HepG2 (cell line): ENCODE data around the gene RAB34. TPM values are rescaled to one million over a fixed set of nuclear protein-coding genes. Genes with fewer than 3 reads are reported as not detected.

Experiments used
- ARID2 ChIP-seq: sonication (generic); formaldehyde crosslinking; IDR thresholded peaks from 2 replicates; pipeline ENCODE4 v1.8.1; 2022; ENCODE audit warnings: mild to moderate bottlenecking, missing genetic modification reagents, borderline replicate concordance
- GABPA ChIP-seq, 2 experiments: IDR thresholded peaks; 2 replicates each; pipeline ENCODE4 v1.6.1; 2011 to 2016; ENCODE audit warnings: low read depth in 2 of 2, low read length in 1 of 2, missing biosample characterization in 1 of 2, missing genetic modification characterization in 1 of 2
- MEF2D ChIP-seq: sonication (generic); formaldehyde crosslinking; IDR thresholded peaks from 2 replicates; pipeline ENCODE4 v1.5.1; 2020; ENCODE audit warnings: mild to moderate bottlenecking, missing genetic modification reagents
- NBN ChIP-seq: fragments of 450-650 bp; conservative IDR thresholded peaks from 2 replicates; pipeline ENCODE4 v1.6.1; 2017
- RAD21 ChIP-seq: fragments of 450-650 bp; formaldehyde crosslinking; IDR thresholded peaks from 2 replicates; pipeline ENCODE4 v1.5.0; 2020; ENCODE audit warnings: mild to moderate bottlenecking
- RFX5 ChIP-seq: IDR thresholded peaks from 2 replicates; pipeline ENCODE4 v1.6.1; 2011; ENCODE audit warnings: low read depth, low read length, improper control_type of control experiment
- TRIM24 ChIP-seq: sonication (generic); formaldehyde crosslinking; IDR thresholded peaks from 2 replicates; pipeline ENCODE4 v1.8.0; 2022; ENCODE audit warnings: mild to moderate bottlenecking, missing genetic modification reagents
- WIZ ChIP-seq: sonication (generic); formaldehyde crosslinking; IDR thresholded peaks from 2 replicates; pipeline ENCODE4 v1.5.1; 2020; ENCODE audit warnings: mild to moderate bottlenecking, missing genetic modification reagents
- ZBTB7A ChIP-seq: sonication (generic); formaldehyde crosslinking; IDR thresholded peaks from 2 replicates; pipeline ENCODE4 v1.8.0; 2022; ENCODE audit warnings: mild to moderate bottlenecking, missing genetic modification reagents
- ZNF124 ChIP-seq: sonication (generic); formaldehyde crosslinking; IDR thresholded peaks from 2 replicates; pipeline ENCODE4 v1.4.0; 2020; ENCODE audit warnings: missing genetic modification reagents
- ZNF207 ChIP-seq: fragments of 450-650 bp; IDR thresholded peaks from 2 replicates; pipeline ENCODE4 v1.6.1; 2016; ENCODE audit warnings: antibody characterized with exemption, borderline replicate concordance
- ZNF274 ChIP-seq: sonication (generic); formaldehyde crosslinking; IDR thresholded peaks from 2 replicates; pipeline ENCODE4 v1.5.1; 2020; ENCODE audit warnings: mild to moderate bottlenecking, missing genetic modification reagents
- ZNF451 ChIP-seq: sonication (generic); formaldehyde crosslinking; IDR thresholded peaks from 2 replicates; pipeline ENCODE4 v1.5.0; 2020; ENCODE audit warnings: mild to moderate bottlenecking, missing genetic modification reagents
- ZNF646 ChIP-seq: sonication (generic); formaldehyde crosslinking; IDR thresholded peaks from 2 replicates; pipeline ENCODE4 v1.9.0; 2021; ENCODE audit warnings: mild to moderate bottlenecking, missing genetic modification reagents
- polyA plus RNA-seq, 8 experiments: library from polyadenylated mRNA; depleted of rRNA in 3 of 8; stranded (reverse) in 7 of 8; unstranded in 1 of 8; fragments of >200 nt; fragmentation: Illumina TruSeq in 4 of 8; extraction: Trizol in 4 of 8; gene quantifications; 2 replicates each; pipeline versions ENCODE4 v1.2.1 to v1.2.3, GENCODE V29; 2011 to 2016; ENCODE audit warnings: low read depth in 4 of 8, missing spikeins in 1 of 8, mixed read lengths in 1 of 8; ENCODE audit not compliant: insufficient read depth in 1 of 8
- total RNA-seq, 5 experiments: library from RNA; depleted of rRNA; stranded (reverse); fragments of >200 nt; fragmentation: Illumina TruSeq; extraction: Trizol; gene quantifications; 2 replicates each; pipeline ENCODE4 v1.2.3, GENCODE V29; 2016; ENCODE audit warnings: low read depth in 1 of 5
- TF ChIP-seq, protein P1 (sequence below): sonication (generic); formaldehyde crosslinking; IDR thresholded peaks from 2 replicates; pipeline ENCODE4 v1.8.1; 2023; ENCODE audit warnings: mild to moderate bottlenecking, missing genetic modification reagents
- TF ChIP-seq, protein P2 (sequence below): sonication (generic); formaldehyde crosslinking; IDR thresholded peaks from 2 replicates; pipeline ENCODE4 v1.4.0; 2020; ENCODE audit warnings: missing genetic modification reagents

RAB34 gene
- total and polyA plus RNA-seq, 2 of the 13 experiments (the other 11 are each of a cell fraction or from before 2014, with no cell fraction given): 0.49 TPM; not detected in 1

DNA sequence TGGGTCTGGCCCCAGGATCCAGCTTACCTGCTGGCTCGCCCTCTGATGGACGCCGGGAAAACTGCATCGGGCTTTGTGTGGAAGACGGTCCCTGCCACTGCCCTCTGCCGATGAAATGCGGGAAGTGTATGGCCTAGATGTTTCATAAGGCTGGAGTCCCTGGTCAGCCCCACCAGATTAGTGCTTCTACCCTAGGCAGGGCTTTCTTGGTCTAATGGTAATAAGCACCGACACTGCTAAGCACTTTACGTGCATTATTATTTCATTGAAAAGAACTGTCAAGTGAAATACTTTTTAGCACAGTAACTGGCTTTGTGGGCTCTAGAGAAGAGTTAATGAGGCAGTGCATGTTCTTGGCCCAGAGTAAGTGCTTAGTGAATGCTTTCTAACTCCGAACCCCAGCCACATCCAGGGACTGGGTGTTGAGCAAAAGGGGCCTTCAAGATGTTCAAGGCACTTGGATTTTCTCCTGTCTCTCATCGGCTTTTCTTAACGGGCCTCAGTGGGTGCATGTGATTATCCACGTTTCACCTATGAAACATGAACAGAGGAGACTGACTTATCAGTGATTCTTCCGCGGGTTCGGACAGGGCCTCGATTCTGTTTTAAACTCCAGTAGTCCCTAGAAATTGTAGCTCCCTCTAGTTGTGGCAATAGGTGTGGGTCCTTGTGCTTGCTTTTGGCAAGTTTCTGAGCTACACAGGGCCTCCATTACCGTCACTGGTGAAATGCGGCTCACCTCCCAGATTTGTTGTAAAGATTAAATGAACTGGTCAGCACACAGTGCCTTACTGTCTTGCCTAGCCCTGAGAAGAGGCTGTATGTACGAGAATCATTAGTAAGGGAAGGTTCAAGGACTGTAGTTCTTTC is 32.7 kb upstream of the RAB34 start (continued):
- TF ChIP-seq, protein P1, sequence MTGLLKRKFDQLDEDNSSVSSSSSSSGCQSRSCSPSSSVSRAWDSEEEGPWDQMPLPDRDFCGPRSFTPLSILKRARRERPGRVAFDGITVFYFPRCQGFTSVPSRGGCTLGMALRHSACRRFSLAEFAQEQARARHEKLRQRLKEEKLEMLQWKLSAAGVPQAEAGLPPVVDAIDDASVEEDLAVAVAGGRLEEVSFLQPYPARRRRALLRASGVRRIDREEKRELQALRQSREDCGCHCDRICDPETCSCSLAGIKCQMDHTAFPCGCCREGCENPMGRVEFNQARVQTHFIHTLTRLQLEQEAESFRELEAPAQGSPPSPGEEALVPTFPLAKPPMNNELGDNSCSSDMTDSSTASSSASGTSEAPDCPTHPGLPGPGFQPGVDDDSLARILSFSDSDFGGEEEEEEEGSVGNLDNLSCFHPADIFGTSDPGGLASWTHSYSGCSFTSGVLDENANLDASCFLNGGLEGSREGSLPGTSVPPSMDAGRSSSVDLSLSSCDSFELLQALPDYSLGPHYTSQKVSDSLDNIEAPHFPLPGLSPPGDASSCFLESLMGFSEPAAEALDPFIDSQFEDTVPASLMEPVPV (CRISPR knock-in tag): no peak
- TF ChIP-seq ARID2 (CRISPR knock-in tag): no peak
- no peak for TF ChIP-seq ZNF207
- TF ChIP-seq ZBTB7A (CRISPR knock-in tag): no peak
- no peak for TF ChIP-seq MEF2D (CRISPR knock-in tag)
- no peak for TF ChIP-seq TRIM24 (CRISPR knock-in tag)
- TF ChIP-seq ZNF274 (CRISPR knock-in tag): no peak
- no peak for TF ChIP-seq ZNF124 (CRISPR knock-in tag)
- TF ChIP-seq WIZ (CRISPR knock-in tag): no peak
- TF ChIP-seq, protein P2, sequence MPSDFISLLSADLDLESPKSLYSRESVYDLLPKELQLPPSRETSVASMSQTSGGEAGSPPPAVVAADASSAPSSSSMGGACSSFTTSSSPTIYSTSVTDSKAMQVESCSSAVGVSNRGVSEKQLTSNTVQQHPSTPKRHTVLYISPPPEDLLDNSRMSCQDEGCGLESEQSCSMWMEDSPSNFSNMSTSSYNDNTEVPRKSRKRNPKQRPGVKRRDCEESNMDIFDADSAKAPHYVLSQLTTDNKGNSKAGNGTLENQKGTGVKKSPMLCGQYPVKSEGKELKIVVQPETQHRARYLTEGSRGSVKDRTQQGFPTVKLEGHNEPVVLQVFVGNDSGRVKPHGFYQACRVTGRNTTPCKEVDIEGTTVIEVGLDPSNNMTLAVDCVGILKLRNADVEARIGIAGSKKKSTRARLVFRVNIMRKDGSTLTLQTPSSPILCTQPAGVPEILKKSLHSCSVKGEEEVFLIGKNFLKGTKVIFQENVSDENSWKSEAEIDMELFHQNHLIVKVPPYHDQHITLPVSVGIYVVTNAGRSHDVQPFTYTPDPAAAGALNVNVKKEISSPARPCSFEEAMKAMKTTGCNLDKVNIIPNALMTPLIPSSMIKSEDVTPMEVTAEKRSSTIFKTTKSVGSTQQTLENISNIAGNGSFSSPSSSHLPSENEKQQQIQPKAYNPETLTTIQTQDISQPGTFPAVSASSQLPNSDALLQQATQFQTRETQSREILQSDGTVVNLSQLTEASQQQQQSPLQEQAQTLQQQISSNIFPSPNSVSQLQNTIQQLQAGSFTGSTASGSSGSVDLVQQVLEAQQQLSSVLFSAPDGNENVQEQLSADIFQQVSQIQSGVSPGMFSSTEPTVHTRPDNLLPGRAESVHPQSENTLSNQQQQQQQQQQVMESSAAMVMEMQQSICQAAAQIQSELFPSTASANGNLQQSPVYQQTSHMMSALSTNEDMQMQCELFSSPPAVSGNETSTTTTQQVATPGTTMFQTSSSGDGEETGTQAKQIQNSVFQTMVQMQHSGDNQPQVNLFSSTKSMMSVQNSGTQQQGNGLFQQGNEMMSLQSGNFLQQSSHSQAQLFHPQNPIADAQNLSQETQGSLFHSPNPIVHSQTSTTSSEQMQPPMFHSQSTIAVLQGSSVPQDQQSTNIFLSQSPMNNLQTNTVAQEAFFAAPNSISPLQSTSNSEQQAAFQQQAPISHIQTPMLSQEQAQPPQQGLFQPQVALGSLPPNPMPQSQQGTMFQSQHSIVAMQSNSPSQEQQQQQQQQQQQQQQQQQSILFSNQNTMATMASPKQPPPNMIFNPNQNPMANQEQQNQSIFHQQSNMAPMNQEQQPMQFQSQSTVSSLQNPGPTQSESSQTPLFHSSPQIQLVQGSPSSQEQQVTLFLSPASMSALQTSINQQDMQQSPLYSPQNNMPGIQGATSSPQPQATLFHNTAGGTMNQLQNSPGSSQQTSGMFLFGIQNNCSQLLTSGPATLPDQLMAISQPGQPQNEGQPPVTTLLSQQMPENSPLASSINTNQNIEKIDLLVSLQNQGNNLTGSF (CRISPR knock-in tag): no peak
- no peak for TF ChIP-seq RFX5
- no peak for TF ChIP-seq NBN
- no peak for TF ChIP-seq ZNF646 (CRISPR knock-in tag)
- TF ChIP-seq RAD21 (CRISPR knock-in tag): peak; percentile 95
- TF ChIP-seq GABPA (IDR thresholded peaks at IDR 0.05; ENCODE audit: low read depth, low read length): no peak
- TF ChIP-seq GABPA (CRISPR knock-in tag; IDR thresholded peaks at IDR 0.05; ENCODE audit: low read depth): peak; percentile 44; the same call in 1 of the 2 replicates
- TF ChIP-seq ZNF451 (CRISPR knock-in tag): no peak
